Measurements from ENCODE around the gene USP11.

DNA sequence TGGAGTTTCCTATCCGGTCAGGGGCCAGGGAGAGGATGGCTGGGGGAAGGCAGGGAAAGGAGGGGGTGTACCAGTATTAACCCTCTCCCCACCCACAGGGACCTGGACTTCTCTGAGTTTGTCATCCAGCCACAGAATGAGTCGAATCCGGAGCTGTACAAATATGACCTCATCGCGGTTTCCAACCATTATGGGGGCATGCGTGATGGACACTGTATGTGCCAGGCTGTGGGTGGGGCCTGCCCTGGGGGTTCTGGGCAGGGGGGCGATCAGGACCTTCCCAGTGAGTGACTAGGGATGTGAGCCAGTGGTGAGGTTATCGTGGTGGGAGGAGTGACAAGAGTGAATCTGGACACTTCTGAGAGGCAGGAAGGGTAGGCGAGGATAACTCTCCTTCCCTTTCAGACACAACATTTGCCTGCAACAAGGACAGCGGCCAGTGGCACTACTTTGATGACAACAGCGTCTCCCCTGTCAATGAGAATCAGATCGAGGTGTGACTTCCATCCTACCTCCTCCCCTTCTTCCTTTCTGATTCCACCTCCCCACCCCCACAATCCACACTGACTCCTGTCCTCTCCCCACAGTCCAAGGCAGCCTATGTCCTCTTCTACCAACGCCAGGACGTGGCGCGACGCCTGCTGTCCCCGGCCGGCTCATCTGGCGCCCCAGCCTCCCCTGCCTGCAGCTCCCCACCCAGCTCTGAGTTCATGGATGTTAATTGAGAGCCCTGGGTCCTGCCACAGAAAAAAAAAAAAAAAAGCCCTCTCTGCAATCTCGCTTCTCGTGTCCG is 14.6 kb downstream of the USP11 start:
- no peak for TF ChIP-seq EZH2 (IDR thresholded peaks at IDR 0.05; ENCODE audit: borderline replicate concordance, low read length)
- TF ChIP-seq, protein P1, sequence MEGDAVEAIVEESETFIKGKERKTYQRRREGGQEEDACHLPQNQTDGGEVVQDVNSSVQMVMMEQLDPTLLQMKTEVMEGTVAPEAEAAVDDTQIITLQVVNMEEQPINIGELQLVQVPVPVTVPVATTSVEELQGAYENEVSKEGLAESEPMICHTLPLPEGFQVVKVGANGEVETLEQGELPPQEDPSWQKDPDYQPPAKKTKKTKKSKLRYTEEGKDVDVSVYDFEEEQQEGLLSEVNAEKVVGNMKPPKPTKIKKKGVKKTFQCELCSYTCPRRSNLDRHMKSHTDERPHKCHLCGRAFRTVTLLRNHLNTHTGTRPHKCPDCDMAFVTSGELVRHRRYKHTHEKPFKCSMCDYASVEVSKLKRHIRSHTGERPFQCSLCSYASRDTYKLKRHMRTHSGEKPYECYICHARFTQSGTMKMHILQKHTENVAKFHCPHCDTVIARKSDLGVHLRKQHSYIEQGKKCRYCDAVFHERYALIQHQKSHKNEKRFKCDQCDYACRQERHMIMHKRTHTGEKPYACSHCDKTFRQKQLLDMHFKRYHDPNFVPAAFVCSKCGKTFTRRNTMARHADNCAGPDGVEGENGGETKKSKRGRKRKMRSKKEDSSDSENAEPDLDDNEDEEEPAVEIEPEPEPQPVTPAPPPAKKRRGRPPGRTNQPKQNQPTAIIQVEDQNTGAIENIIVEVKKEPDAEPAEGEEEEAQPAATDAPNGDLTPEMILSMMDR (IDR thresholded peaks at IDR 0.05; ENCODE audit: low read length), result no peak
